GM12864 (cell line): ENCODE data around the gene CCDC61.

Experiments used
- DNase-seq: peaks from one replicate; pipeline ENCODE4 v3.0.0-alpha.2; 2011; ENCODE audit warnings: low read depth
- H3K4me3 ChIP-seq: 2 replicates; pipeline ENCODE4 v1.5.1; 2011; ENCODE audit warnings: mild to moderate bottlenecking, low read depth, low read length, control low read depth
- TF ChIP-seq, protein P1 (sequence below): IDR thresholded peaks from 2 replicates; pipeline ENCODE4 v1.5.1; 2011; ENCODE audit warnings: low read depth, mild to moderate bottlenecking, moderate library complexity, low read length, control low read depth, inconsistent platforms; ENCODE audit errors: missing control alignments

CCDC61 gene

GRCh38 chr19:45955905-45956608 is 39.2 kb upstream of the CCDC61 start:
- H3K4me3 ChIP-seq = no peak overlapping the region
- no peak for DNase-seq
- TF ChIP-seq, protein P1, sequence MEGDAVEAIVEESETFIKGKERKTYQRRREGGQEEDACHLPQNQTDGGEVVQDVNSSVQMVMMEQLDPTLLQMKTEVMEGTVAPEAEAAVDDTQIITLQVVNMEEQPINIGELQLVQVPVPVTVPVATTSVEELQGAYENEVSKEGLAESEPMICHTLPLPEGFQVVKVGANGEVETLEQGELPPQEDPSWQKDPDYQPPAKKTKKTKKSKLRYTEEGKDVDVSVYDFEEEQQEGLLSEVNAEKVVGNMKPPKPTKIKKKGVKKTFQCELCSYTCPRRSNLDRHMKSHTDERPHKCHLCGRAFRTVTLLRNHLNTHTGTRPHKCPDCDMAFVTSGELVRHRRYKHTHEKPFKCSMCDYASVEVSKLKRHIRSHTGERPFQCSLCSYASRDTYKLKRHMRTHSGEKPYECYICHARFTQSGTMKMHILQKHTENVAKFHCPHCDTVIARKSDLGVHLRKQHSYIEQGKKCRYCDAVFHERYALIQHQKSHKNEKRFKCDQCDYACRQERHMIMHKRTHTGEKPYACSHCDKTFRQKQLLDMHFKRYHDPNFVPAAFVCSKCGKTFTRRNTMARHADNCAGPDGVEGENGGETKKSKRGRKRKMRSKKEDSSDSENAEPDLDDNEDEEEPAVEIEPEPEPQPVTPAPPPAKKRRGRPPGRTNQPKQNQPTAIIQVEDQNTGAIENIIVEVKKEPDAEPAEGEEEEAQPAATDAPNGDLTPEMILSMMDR = no peak

DNA sequence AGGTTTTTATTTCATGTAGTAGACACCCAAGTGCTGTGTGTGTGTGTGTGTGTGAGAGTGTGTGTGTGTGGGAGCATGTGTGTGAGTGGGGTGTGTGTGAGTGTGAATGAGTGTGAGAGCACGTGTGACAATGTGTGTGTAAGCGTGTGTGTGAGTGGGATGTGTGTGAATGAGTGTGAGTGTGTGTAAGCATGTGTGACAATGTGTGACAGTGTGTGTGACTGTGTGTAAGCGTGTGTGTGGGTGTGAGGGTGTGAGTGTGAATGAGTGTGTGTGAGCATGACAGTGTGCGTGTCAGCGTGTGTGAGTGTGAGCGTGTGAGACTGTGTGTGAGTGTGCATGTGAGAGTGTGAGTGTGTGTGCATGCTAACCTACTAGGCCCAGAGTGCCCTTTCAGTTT is 36.9 kb upstream of the CCDC61 start:
- no peak overlapping the region for H3K4me3 ChIP-seq

DNA sequence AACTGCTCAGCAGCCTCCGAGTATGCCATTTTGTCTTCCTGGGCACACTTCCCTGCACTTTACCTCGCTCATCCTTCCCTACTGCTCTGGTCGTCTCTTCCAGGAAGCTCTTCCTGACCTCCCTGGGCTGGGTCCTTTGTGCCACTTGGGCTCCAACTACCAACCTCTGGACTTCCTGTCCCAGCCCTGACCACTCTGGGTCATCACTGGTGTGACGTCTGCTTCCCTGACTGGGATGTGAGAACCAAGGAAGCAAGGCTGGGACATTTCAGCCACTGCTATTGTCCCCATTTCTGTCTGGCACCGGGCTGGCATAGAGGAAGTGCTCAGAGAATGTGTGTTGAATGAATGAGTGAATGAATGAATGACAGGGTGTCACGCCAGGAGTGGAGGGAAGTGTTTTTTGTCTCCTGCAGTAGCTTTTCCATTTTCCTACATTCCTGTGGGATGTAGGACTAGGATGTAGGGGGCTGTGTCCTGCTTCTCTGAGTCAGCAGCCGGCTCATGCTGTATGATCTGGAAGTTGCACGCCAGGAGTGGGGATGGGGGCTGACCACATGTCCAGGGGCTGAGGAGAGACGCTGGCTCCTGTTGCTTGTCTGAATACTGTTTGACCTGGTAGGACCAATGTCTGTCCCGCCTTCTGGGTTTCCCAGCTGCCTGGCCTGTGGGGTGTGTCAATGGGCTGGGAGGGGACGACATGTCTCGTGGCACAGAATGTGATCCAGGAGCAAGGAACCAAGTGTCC is 36.3 kb upstream of the CCDC61 start:
- no peak for DNase-seq
- TF ChIP-seq, protein P1 = no peak
- H3K4me3 ChIP-seq = no peak overlapping the region

More for the DNA sequence above, 36.9 kb upstream of the CCDC61 start:
- TF ChIP-seq, protein P1 = no peak
- DNase-seq = no peak

GRCh38 chr19:45959517-45960025 is 35.7 kb upstream of the CCDC61 start:
- TF ChIP-seq, protein P1 = no peak
- no peak for DNase-seq
- no peak overlapping the region for H3K4me3 ChIP-seq

DNA sequence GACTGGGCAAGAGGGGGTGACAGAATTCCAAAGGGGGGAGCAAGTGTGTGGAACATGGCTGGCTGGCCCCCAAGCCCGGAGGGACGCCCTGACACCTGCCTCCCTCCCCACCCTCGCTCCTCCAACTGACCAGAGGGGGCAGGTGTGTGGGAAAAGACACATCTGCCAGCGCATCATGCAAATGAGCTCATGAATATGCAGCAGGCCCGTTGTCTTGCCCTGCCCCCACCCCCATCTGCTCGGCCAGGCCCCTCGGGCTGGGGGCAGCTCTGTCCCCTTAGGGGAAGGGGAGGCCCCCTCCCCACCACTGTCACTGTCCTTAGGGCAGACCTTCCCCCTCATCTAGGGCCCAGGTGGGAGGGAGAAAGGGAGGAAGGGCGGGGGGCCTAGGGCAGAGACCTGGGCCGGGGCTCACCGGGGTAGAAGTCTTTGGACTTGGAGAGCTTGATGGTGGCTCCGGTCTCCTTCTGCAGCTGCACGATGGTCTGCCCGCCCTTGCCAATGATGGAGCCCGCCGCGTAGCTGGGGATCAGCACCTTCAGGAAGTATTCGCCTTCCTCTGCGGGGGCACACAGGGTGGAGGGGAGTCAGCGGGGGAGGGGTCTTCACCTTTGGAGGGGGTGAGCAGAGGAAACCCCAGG is 34.6 kb upstream of the CCDC61 start:
- no peak overlapping the region for H3K4me3 ChIP-seq
- no peak for DNase-seq
- TF ChIP-seq, protein P1 = no peak

DNA sequence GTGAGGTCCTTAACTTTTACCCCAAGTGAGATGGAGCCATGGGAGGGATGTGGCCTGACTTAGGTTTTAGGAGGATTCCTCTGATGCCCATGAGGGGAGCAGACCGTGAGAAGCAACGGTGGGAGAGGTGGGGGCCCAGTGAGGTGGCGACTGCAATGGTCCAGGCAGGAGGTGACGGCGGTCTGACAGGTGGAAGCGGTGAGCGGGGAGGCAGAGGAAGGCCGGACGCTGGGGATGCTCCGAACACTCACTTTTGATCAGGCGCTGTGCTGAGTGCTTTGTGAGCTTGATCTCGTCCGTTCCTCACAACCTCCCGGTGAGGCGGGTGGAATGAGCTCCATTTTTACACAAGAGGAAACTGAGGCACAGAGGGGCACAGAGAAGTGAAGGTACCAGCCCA is 33.2 kb upstream of the CCDC61 start:
- DNase-seq = no peak
- TF ChIP-seq, protein P1 = no peak
- H3K4me3 ChIP-seq = no peak overlapping the region
